MCF 10A (cell line): ENCODE results near the gene XRCC3. TPM values are rescaled to one million over a fixed set of nuclear protein-coding genes. Genes with fewer than 3 reads are reported as not detected.

Experiments used
- BruUV-seq: library from RNA; stranded (reverse); fragments of 400-500 nt; replicated peaks from 2 replicates; lab custom pipeline; 2021; lab: Mats Ljungman, UMichigan
- CTCF ChIA-PET: fragments of 300-600 bp; sonication (Branson Sonifier 250); formaldehyde crosslinking; extraction: SDS; loops from one replicate; lab custom pipeline; 2021; ENCODE audit warnings: antibody characterized with exemption, inconsistent platforms; lab: Yijun Ruan, JAX
- POLR2A ChIA-PET: fragments of 300-600, 350-650 bp; sonication (Branson Sonifier 250); formaldehyde crosslinking; extraction: SDS; loops from one replicate; lab custom pipeline; 2020; ENCODE audit warnings: antibody characterized with exemption, inconsistent platforms; lab: Yijun Ruan, JAX
- DNase-seq: peaks from one replicate; pipeline ENCODE4 v3.0.0-alpha.2; 2018; ENCODE audit not compliant: unreplicated experiment
- H3K27ac Mint-ChIP-seq: one replicate; pipeline ENCODE4 v1.8.0; 2022; ENCODE audit warnings: mild to moderate bottlenecking, low read depth, mixed read lengths; ENCODE audit not compliant: unreplicated experiment
- H3K27me3 Mint-ChIP-seq: one replicate; pipeline ENCODE4 v1.8.0; 2022; ENCODE audit warnings: mixed read lengths; ENCODE audit not compliant: insufficient read depth, unreplicated experiment
- H3K36me3 Mint-ChIP-seq: one replicate; pipeline ENCODE4 v1.8.0; 2022; ENCODE audit warnings: mild to moderate bottlenecking, moderate library complexity, mixed read lengths; ENCODE audit not compliant: insufficient read depth, unreplicated experiment
- H3K4me1 Mint-ChIP-seq: one replicate; pipeline ENCODE4 v1.8.0; 2022; ENCODE audit warnings: mixed read lengths; ENCODE audit not compliant: insufficient read depth, unreplicated experiment
- H3K4me3 Mint-ChIP-seq: one replicate; pipeline ENCODE4 v1.8.0; 2022; ENCODE audit warnings: mild to moderate bottlenecking, moderate library complexity, mixed read lengths; ENCODE audit not compliant: unreplicated experiment
- H3K9me3 Mint-ChIP-seq: one replicate; pipeline ENCODE4 v1.8.0; 2022; ENCODE audit warnings: mixed read lengths; ENCODE audit not compliant: unreplicated experiment
- intact Hi-C: fragments of 100-400 bp; cut with micrococcal nuclease; formaldehyde crosslinking; loops from 2 replicates; pipeline ENCODE4 v1.14.1; 2022
- total RNA-seq: library from RNA; stranded (reverse); gene quantifications from 2 replicates; pipeline ENCODE4 v1.2.3, GENCODE V29; 2022
- TF ChIP-seq, protein P1 (sequence below): fragments of 200-600 bp; IDR thresholded peaks from one replicate; pipeline ENCODE4 v1.8.0; 2022; ENCODE audit warnings: antibody characterized with exemption, mild to moderate bottlenecking; ENCODE audit not compliant: unreplicated experiment

Gene XRCC3
- total RNA-seq, 1 experiment from 2014 or later = 17.5 TPM

DNA sequence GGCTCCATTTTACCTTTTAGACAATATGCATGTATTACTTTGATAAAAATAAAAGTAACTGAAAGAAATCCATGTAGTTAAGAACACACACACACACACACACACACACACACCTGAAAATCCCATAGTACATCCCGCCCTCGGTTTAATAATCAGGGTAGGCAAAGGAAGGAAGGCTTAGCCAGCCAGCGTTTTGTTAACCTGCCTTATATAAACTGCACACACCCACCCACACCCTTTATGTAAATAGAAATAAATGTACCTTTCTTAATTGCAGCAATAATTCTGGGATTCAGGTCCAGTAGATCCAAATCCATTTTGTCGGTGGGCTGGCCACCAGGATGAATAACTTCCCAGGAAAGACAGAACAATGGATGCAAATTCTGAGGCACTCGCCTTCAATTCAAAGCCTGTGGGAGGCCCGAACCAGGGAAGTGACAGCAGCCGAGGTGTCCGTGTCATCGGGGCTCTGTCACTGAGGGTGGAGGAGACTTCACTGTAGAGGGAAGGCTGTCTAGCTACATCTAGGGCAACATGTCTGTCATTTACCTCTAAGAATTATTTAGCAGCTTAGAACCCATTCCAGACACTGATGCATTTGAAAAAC is 4.4 kb downstream of the XRCC3 start:
- intact Hi-C loops = loop anchor here (10.0 kb wide), 2 partner anchors 86 to 136 kb away; partner anchors contain the start of gene KLC1

DNA sequence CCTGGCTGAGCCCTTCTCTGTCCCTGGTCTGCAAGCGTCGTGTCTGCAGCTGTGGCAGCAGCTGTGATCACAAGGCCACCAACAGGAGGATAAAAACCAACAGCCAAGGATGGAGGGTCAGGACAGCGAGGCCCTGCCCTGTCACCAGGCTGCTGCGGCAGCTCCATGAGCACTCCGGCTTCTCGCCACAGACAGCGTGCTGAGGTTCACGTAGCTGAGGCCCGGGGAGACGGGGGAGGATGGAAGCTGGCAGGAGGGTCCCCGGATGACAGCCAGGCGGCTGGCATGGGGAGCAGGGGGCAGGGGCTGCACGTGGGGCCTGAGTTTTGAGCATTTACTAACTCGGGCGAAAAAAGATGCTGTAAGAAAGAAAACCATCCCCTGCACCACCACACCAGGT is 5.4 kb downstream of the XRCC3 start:
- intact Hi-C loops = loop anchor here (10.0 kb wide), 2 partner anchors 85 to 135 kb away; partner anchors contain the start of gene KLC1
- TF ChIP-seq, protein P1, sequence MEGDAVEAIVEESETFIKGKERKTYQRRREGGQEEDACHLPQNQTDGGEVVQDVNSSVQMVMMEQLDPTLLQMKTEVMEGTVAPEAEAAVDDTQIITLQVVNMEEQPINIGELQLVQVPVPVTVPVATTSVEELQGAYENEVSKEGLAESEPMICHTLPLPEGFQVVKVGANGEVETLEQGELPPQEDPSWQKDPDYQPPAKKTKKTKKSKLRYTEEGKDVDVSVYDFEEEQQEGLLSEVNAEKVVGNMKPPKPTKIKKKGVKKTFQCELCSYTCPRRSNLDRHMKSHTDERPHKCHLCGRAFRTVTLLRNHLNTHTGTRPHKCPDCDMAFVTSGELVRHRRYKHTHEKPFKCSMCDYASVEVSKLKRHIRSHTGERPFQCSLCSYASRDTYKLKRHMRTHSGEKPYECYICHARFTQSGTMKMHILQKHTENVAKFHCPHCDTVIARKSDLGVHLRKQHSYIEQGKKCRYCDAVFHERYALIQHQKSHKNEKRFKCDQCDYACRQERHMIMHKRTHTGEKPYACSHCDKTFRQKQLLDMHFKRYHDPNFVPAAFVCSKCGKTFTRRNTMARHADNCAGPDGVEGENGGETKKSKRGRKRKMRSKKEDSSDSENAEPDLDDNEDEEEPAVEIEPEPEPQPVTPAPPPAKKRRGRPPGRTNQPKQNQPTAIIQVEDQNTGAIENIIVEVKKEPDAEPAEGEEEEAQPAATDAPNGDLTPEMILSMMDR = no peak
- Mint-ChIP-seq H3K4me3 (no peak overlapping the region), H3K36me3 (peaks cover 23% of the 10 kb centered on the region), H3K27me3 (no peaks in the 10 kb centered on the region), H3K9me3 (no peaks in the 10 kb centered on the region), H3K4me1 (peaks cover 18% of the 10 kb centered on the region), H3K27ac (peak overlapping the region; percentile 14)
- DNase-seq = no peak
- ChIA-PET POLR2A (no interaction called here), CTCF (no interaction called here)
- BruUV-seq = no TSS peak

More for the DNA sequence above, 4.4 kb downstream of the XRCC3 start:
- BruUV-seq = no TSS peak
- TF ChIP-seq, protein P1 = no peak
- ChIA-PET POLR2A (interaction anchor here (1.0 to 2.0 kb wide), 4 partner anchors 8 to 18 kb away, joined by 3 to 8 read pairs (median 4); no protein-coding TSS in a partner anchor), CTCF (interaction anchor here (0.7 kb wide), 1 partner anchor 14 kb away, joined by 3 read pairs; no protein-coding TSS in a partner anchor)
- Mint-ChIP-seq H3K4me3 (peak overlapping the region; percentile 53), H3K36me3 (peaks cover 12% of the 10 kb centered on the region), H3K9me3 (no peaks in the 10 kb centered on the region), H3K27me3 (no peaks in the 10 kb centered on the region), H3K27ac (peak overlapping the region; percentile 85), H3K4me1 (peaks cover 24% of the 10 kb centered on the region)
- no peak for DNase-seq

DNA sequence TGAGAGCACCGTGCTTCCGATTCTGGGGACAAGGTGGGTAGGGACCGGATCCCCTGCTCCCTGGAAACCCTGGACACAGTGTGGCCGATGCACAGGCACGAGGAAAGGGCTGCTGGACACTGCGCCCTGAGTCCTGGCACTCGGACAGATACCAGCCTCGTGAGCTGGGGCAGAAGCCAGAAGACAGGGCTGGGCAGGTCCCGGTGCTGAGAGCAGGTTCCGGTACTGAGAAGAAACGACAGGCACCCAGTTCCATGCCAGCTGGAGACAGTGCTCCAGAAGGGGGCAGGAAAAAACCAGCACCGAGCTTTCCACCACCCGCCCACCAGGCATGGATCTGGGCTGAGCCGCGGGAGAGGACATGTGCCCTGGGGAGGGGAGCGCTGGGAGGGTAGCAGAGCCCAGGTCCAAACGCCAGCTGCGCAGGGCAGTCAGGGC is 6.5 kb downstream of the XRCC3 start:
- intact Hi-C loops = no loop called here
- ChIA-PET CTCF (no interaction called here), POLR2A (interaction anchor here (0.7 kb wide), 1 partner anchor 14 kb away, joined by 3 read pairs; no protein-coding TSS in a partner anchor)
- peaks cover 18% of the 10 kb centered on the region for H3K4me1 Mint-ChIP-seq
- peaks cover 28% of the 10 kb centered on the region for H3K36me3 Mint-ChIP-seq
- no peaks in the 10 kb centered on the region for H3K27me3 Mint-ChIP-seq
- H3K27ac Mint-ChIP-seq = no peak overlapping the region
- DNase-seq = no peak
- TF ChIP-seq, protein P1 = no peak
- no TSS peak for BruUV-seq
- no peak overlapping the region for H3K4me3 Mint-ChIP-seq
- H3K9me3 Mint-ChIP-seq = no peaks in the 10 kb centered on the region

DNA sequence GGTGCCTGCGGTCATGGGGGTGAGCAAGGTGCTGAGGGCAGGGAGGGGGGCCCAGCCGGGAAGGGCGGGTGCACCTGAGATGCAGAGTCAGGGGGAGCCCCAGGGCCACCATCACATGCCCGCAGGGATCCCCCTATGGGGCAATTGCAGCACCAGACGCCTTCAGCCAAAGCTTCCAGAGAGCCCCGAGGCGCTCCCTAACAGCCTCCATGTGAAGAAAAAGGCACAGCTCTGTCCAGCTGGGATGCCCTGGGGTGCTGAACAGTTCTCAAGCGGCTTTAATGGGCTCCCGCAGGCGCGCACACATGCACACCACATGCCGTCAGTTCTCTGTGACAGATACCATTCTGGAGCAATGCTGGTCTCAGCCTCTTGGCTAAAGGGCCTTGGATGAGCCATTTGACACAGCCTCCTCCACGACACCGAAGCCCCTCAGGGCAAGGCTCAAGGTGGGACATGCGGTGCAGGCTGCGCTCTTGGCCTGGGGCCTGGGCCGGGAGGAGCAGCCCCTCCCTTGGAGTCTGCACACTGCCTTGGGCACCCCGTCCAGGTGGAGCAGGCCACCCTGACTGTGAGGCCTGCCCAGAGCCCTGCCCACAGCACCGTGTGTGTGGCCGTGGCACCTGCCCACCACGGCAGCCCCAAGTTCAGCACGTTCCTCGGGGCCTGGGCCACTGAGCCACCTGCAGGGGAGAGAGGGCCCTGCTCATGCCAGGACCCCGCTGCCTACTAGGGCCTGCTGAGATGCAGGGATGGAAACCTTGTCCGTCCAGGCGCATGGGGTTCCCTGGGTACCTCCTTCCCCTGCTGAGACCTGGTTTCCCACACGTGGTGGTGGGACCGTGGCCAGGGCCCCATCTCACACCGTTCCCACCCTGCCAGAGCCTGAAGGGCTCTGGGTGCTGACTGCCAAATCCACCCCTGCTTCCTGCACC is 7.7 kb downstream of the XRCC3 start:
- no TSS peak for BruUV-seq
- DNase-seq = no peak
- no peak overlapping the region for H3K4me3 Mint-ChIP-seq
- intact Hi-C loops = no loop called here
- POLR2A ChIA-PET = no interaction called here
- H3K27me3 Mint-ChIP-seq = no peaks in the 10 kb centered on the region
- H3K9me3 Mint-ChIP-seq = no peaks in the 10 kb centered on the region
- H3K4me1 Mint-ChIP-seq = peaks cover 11% of the 10 kb centered on the region
- H3K27ac Mint-ChIP-seq = no peak overlapping the region
- H3K36me3 Mint-ChIP-seq = peaks cover 32% of the 10 kb centered on the region
- CTCF ChIA-PET = no interaction called here
- TF ChIP-seq, protein P1 = no peak
